Liver (tissue), 9 donors: ENCODE data around the gene TPGS1. TPM values are rescaled to one million over a fixed set of nuclear protein-coding genes. Genes with fewer than 3 reads are reported as not detected.

ENCODE experiments used
- DNase-seq: peaks from one replicate; pipeline ENCODE4 v3.0.0-alpha.2; 2017; ENCODE audit warnings: low spot score
- H3K27ac ChIP-seq, 2 donors: one replicate each; pipeline ENCODE4 v1.7.0; 2013; ENCODE audit warnings: inconsistent platforms in 2 of 2, low read length in 2 of 2, control low read depth in 1 of 2, low read depth in 1 of 2, mild to moderate bottlenecking in 1 of 2
- H3K27me3 ChIP-seq, 4 donors: one replicate each; pipeline versions ENCODE4 v1.6.1 to v1.7.0; 2013; ENCODE audit warnings: low read length in 3 of 4, inconsistent platforms in 1 of 4, mild to moderate bottlenecking in 1 of 4, moderate library complexity in 1 of 4; ENCODE audit not compliant: control insufficient read depth in 4 of 4, insufficient read depth in 4 of 4
- H3K36me3 ChIP-seq, 4 donors: one replicate each; pipeline versions ENCODE4 v1.6.1 to v1.7.0; 2013; ENCODE audit warnings: low read length in 3 of 4, mild to moderate bottlenecking in 3 of 4, low read depth in 1 of 4, moderate library complexity in 1 of 4; ENCODE audit not compliant: control insufficient read depth in 4 of 4, insufficient read depth in 3 of 4
- H3K4me1 ChIP-seq, 4 donors: one replicate each; pipeline versions ENCODE4 v1.6.1 to v1.7.0; 2013; ENCODE audit warnings: low read length in 3 of 4, mild to moderate bottlenecking in 3 of 4, moderate library complexity in 1 of 4; ENCODE audit not compliant: control insufficient read depth in 4 of 4, insufficient read depth in 4 of 4
- H3K4me3 ChIP-seq, 3 donors: one replicate each; pipeline versions ENCODE4 v1.6.1 to v1.7.0; 2013; ENCODE audit warnings: low read length in 3 of 3, control low read depth in 1 of 3, low read depth in 1 of 3, mild to moderate bottlenecking in 1 of 3
- H3K9ac ChIP-seq, 2 donors: one replicate each; pipeline ENCODE4 v1.7.0; 2013; ENCODE audit warnings: low read length in 2 of 2, mild to moderate bottlenecking in 2 of 2, moderate library complexity in 2 of 2, control low read depth in 1 of 2, low read depth in 1 of 2
- H3K9me3 ChIP-seq, 4 donors: one replicate each; pipeline versions ENCODE4 v1.6.1 to v1.7.0; 2013; ENCODE audit warnings: low read length in 3 of 4; ENCODE audit not compliant: control insufficient read depth in 4 of 4
- ATF3 ChIP-seq: IDR thresholded peaks from 2 replicates; pipeline ENCODE4 v1.6.1; 2016; ENCODE audit warnings: antibody characterized with exemption
- CTCF ChIP-seq: fragments of 150-350 bp; IDR thresholded peaks from 2 replicates; pipeline ENCODE4 v1.5.1; 2017; ENCODE audit warnings: improper control_type of control experiment, low read depth, low read length; ENCODE audit not compliant: missing input control
- EGR1 ChIP-seq, 2 donors: IDR thresholded peaks; 2 replicates each; pipeline ENCODE4 v1.6.1; 2016 to 2018; ENCODE audit warnings: antibody characterized with exemption in 2 of 2, low read depth in 2 of 2
- FOXA1 ChIP-seq: IDR thresholded peaks from 2 replicates; pipeline ENCODE4 v1.6.1; 2016; ENCODE audit warnings: antibody characterized with exemption
- FOXA2 ChIP-seq: IDR thresholded peaks from 2 replicates; pipeline ENCODE4 v1.6.1; 2016; ENCODE audit warnings: antibody characterized with exemption
- GABPA ChIP-seq, 2 donors: IDR thresholded peaks in 1 of 2; conservative IDR thresholded peaks in 1 of 2; 2 replicates each; pipeline ENCODE4 v1.6.1; 2016; ENCODE audit warnings: antibody characterized with exemption in 2 of 2, mild to moderate bottlenecking in 1 of 2, moderate library complexity in 1 of 2
- HNF4A ChIP-seq, 2 donors: conservative IDR thresholded peaks; 2 replicates each; pipeline ENCODE4 v1.6.1; 2016; ENCODE audit warnings: antibody characterized with exemption in 2 of 2, mild to moderate bottlenecking in 2 of 2
- HNF4G ChIP-seq: IDR thresholded peaks from 2 replicates; pipeline ENCODE4 v1.6.1; 2016; ENCODE audit warnings: antibody characterized with exemption
- JUND ChIP-seq, 2 donors: IDR thresholded peaks; 2 replicates each; pipeline ENCODE4 v1.6.1; 2016; ENCODE audit warnings: antibody characterized with exemption in 2 of 2
- MAX ChIP-seq: IDR thresholded peaks from 2 replicates; pipeline ENCODE4 v1.6.1; 2016; ENCODE audit warnings: antibody characterized with exemption
- NR2F2 ChIP-seq: IDR thresholded peaks from 2 replicates; pipeline ENCODE4 v1.6.1; 2016; ENCODE audit warnings: antibody characterized with exemption
- RAD21 ChIP-seq, 2 donors: IDR thresholded peaks; 2 replicates each; pipeline ENCODE4 v1.6.1; 2016; ENCODE audit warnings: antibody characterized with exemption in 2 of 2, mild to moderate bottlenecking in 2 of 2
- RXRA ChIP-seq, 2 donors: IDR thresholded peaks; 2 replicates each; pipeline ENCODE4 v1.6.1; 2017 to 2018; ENCODE audit warnings: antibody characterized with exemption in 2 of 2, mild to moderate bottlenecking in 1 of 2
- SP1 ChIP-seq: IDR thresholded peaks from 2 replicates; pipeline ENCODE4 v1.6.1; 2018; ENCODE audit warnings: antibody characterized with exemption, mild to moderate bottlenecking
- TAF1 ChIP-seq: conservative IDR thresholded peaks from 2 replicates; pipeline ENCODE4 v1.6.1; 2016; ENCODE audit warnings: antibody characterized with exemption, mild to moderate bottlenecking
- YY1 ChIP-seq: IDR thresholded peaks from 2 replicates; pipeline ENCODE4 v1.6.1; 2016; ENCODE audit warnings: antibody characterized with exemption, mild to moderate bottlenecking
- ZBTB33 ChIP-seq: IDR thresholded peaks from 2 replicates; pipeline ENCODE4 v1.6.1; 2016; ENCODE audit warnings: antibody characterized with exemption
- WGBS: extraction: QIAGEN DNeasy Blood & Tissue Kit; methylation state at CpG from one replicate; pipeline ENCODE4 v1.1.7; 2013; 5-methylcytosine and 5-hydroxymethylcytosine counted together
- polyA plus RNA-seq, 2 donors: library from polyadenylated mRNA; stranded (reverse) in 1 of 2; unstranded in 1 of 2; fragments of 200-250 nt in 1 of 2; fragments of >200 nt in 1 of 2; fragmentation: Nextera tagmentation in 1 of 2; extraction: Ambion mirVana in 1 of 2; gene quantifications; one replicate each; pipeline versions ENCODE4 v1.2.1 to v1.2.3, GENCODE V29; 2013 to 2015
- total RNA-seq, 2 donors: library from RNA; depleted of rRNA; stranded (reverse); fragments of >200 nt; gene quantifications; one replicate each; pipeline ENCODE4 v1.2.3, GENCODE V29; 2014
- donor health status: healthy.
- donor health status: healthy.
- donor health status: healthy.
- donor health status: healthy.
- donor health status: healthy.

TPGS1 gene
- total and polyA plus RNA-seq, 4 donors, result 1.7 to 15.5 (median 14.7) TPM

GRCh38 chr19:538641-539428, 31.5 kb downstream of the TPGS1 start:
- TF ChIP-seq FOXA1 (no peak), ZBTB33 (no peak), YY1 (no peak), RAD21 (IDR thresholded peaks at IDR 0.05) (no peak), SP1 (no peak), EGR1 (IDR thresholded peaks at IDR 0.05; ENCODE audit: low read depth in 2 of 2) (no peak), ATF3 (no peak), HNF4A (conservative IDR thresholded peaks at IDR 0.05) (no peak), CTCF (no peak), JUND (IDR thresholded peaks at IDR 0.05) (no peak), NR2F2 (no peak)
- Histone ChIP-seq H3K9me3 (no peaks in the 10 kb centered on the region), H3K27me3 (no peaks in the 10 kb centered on the region), H3K27ac (no peak overlapping the region), H3K9ac (no peak overlapping the region), H3K36me3 (peaks cover 6 to 36% (median 18%) of the 10 kb centered on the region in 4 donors), H3K4me1 (peaks cover 6 to 17% (median 12%) of the 10 kb centered on the region in 4 donors), H3K4me3 (no peak overlapping the region)
- 92% methylated on average over 40 of the region's 40 CpGs for WGBS
- no peak for DNase-seq

GRCh38 chr19:539429-540030, 32.2 kb downstream of the TPGS1 start:
- 92% methylated on average over 30 of the region's 30 CpGs for WGBS
- no peak for DNase-seq
- Histone ChIP-seq H3K4me1 (peaks cover 3 to 11% (median 7%) of the 10 kb centered on the region in 4 donors), H3K4me3 (no peak overlapping the region), H3K27ac (no peak overlapping the region), H3K27me3 (no peaks in the 10 kb centered on the region), H3K9ac (no peak overlapping the region), H3K36me3 (peaks cover 6 to 36% (median 18%) of the 10 kb centered on the region in 4 donors), H3K9me3 (no peaks in the 10 kb centered on the region)
- no peak for TF ChIP-seq HNF4G
- TF ChIP-seq RAD21 (IDR thresholded peaks at IDR 0.05), result no peak
- TF ChIP-seq TAF1, result no peak
- no peak for TF ChIP-seq FOXA2
- TF ChIP-seq CTCF, result no peak
- TF ChIP-seq FOXA1, result no peak
- TF ChIP-seq MAX, result no peak
- no peak for TF ChIP-seq HNF4A (conservative IDR thresholded peaks at IDR 0.05)
- no peak for TF ChIP-seq GABPA (IDR thresholded peaks at IDR 0.05 in 1 of 2, conservative IDR thresholded peaks at IDR 0.05 in 1 of 2)
- no peak for TF ChIP-seq JUND (IDR thresholded peaks at IDR 0.05)
- no peak for TF ChIP-seq YY1
- TF ChIP-seq ATF3, result no peak
- no peak for TF ChIP-seq RXRA (IDR thresholded peaks at IDR 0.05)
